ENCODE measurements around the gene VCAN. TPM values are rescaled to one million over a fixed set of nuclear protein-coding genes. Genes with fewer than 3 reads are reported as not detected.
A peak's percentile ranks its signal among the peaks of the same experiment; 100 is the strongest.

The VCAN gene
- polyA plus RNA-seq, 1 donor from 2014 or later, result 1,185 TPM

- H3K36me3 ChIP-seq (ENCODE audit: insufficient read depth, low read length), result peaks cover 6% of the 10 kb centered on the region
- no peak overlapping the region for H3K4me3 ChIP-seq (ENCODE audit: low read length)
- no peaks in the 10 kb centered on the region for H4K20me1 ChIP-seq (ENCODE audit: insufficient read depth)
These were observed 42.7 kb upstream of the VCAN start for GRCh38 chr5:83428890-83429289.

GRCh38 chr5:83430130-83431010 is 41.2 kb upstream of the VCAN start:
- TF ChIP-seq POLR2AphosphoS5 (IDR thresholded peaks at IDR 0.05) (no peak), TAF1 (IDR thresholded peaks at IDR 0.05; ENCODE audit: low read depth) (no peak), EZH2 (IDR thresholded peaks at IDR 0.05; ENCODE audit: borderline replicate concordance, insufficient read depth, low read length, poor library complexity, severe bottlenecking) (no peak), EP300 (conservative IDR thresholded peaks at IDR 0.05; ENCODE audit: poor library complexity, severe bottlenecking) (no peak), RAD21 (conservative IDR thresholded peaks at IDR 0.05) (peak; percentile 77), SMC3 (conservative IDR thresholded peaks at IDR 0.05; ENCODE audit: poor library complexity) (peak; percentile 77)
- TF ChIP-seq, protein P1, sequence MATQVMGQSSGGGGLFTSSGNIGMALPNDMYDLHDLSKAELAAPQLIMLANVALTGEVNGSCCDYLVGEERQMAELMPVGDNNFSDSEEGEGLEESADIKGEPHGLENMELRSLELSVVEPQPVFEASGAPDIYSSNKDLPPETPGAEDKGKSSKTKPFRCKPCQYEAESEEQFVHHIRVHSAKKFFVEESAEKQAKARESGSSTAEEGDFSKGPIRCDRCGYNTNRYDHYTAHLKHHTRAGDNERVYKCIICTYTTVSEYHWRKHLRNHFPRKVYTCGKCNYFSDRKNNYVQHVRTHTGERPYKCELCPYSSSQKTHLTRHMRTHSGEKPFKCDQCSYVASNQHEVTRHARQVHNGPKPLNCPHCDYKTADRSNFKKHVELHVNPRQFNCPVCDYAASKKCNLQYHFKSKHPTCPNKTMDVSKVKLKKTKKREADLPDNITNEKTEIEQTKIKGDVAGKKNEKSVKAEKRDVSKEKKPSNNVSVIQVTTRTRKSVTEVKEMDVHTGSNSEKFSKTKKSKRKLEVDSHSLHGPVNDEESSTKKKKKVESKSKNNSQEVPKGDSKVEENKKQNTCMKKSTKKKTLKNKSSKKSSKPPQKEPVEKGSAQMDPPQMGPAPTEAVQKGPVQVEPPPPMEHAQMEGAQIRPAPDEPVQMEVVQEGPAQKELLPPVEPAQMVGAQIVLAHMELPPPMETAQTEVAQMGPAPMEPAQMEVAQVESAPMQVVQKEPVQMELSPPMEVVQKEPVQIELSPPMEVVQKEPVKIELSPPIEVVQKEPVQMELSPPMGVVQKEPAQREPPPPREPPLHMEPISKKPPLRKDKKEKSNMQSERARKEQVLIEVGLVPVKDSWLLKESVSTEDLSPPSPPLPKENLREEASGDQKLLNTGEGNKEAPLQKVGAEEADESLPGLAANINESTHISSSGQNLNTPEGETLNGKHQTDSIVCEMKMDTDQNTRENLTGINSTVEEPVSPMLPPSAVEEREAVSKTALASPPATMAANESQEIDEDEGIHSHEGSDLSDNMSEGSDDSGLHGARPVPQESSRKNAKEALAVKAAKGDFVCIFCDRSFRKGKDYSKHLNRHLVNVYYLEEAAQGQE (IDR thresholded peaks at IDR 0.05; ENCODE audit: borderline replicate concordance), result no peak
- TF ChIP-seq, protein P2, sequence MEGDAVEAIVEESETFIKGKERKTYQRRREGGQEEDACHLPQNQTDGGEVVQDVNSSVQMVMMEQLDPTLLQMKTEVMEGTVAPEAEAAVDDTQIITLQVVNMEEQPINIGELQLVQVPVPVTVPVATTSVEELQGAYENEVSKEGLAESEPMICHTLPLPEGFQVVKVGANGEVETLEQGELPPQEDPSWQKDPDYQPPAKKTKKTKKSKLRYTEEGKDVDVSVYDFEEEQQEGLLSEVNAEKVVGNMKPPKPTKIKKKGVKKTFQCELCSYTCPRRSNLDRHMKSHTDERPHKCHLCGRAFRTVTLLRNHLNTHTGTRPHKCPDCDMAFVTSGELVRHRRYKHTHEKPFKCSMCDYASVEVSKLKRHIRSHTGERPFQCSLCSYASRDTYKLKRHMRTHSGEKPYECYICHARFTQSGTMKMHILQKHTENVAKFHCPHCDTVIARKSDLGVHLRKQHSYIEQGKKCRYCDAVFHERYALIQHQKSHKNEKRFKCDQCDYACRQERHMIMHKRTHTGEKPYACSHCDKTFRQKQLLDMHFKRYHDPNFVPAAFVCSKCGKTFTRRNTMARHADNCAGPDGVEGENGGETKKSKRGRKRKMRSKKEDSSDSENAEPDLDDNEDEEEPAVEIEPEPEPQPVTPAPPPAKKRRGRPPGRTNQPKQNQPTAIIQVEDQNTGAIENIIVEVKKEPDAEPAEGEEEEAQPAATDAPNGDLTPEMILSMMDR (IDR thresholded peaks at IDR 0.05; ENCODE audit: poor library complexity, severe bottlenecking), result peak; percentile 75
- Histone ChIP-seq H3F3A (ENCODE audit: insufficient read depth, low read length, poor library complexity, severe bottlenecking) (no peaks in the 10 kb centered on the region), H3K4me2 (ENCODE audit: low read length) (no peak overlapping the region), H3K9me2 (ENCODE audit: insufficient read depth, low read length) (no peaks in the 10 kb centered on the region), H3K27me3 (ENCODE audit: insufficient read depth, low read depth, low read length) (no peaks in the 10 kb centered on the region), H3K9me3 (ENCODE audit: low read length) (peaks cover 4% of the 10 kb centered on the region), H2AFZ (ENCODE audit: low read depth, low read length) (no peak overlapping the region), H3K79me2 (replicated peaks; ENCODE audit: insufficient read depth, low read length) (no peaks in the 10 kb centered on the region), H3K36me3 (ENCODE audit: insufficient read depth, low read length) (peaks cover 6% of the 10 kb centered on the region), H3K4me3 (ENCODE audit: low read length) (no peak overlapping the region), H3K9ac (ENCODE audit: low read length) (peak overlapping the region; percentile 4), H4K20me1 (ENCODE audit: insufficient read depth) (no peaks in the 10 kb centered on the region), H3K27ac (ENCODE audit: low read length) (peak overlapping the region; percentile 59)

More at GRCh38 chr5:83428890-83429289, 42.7 kb upstream of the VCAN start:
- no peaks in the 10 kb centered on the region for H3K9me2 ChIP-seq (ENCODE audit: insufficient read depth, low read length)
- no peak overlapping the region for H3K9ac ChIP-seq (ENCODE audit: low read length)
- H3K27me3 ChIP-seq (ENCODE audit: insufficient read depth, low read depth, low read length), result no peaks in the 10 kb centered on the region
- H2AFZ ChIP-seq (ENCODE audit: low read depth, low read length), result no peak overlapping the region
- H3K4me2 ChIP-seq (ENCODE audit: low read length), result no peak overlapping the region
- no peaks in the 10 kb centered on the region for H3K79me2 ChIP-seq (replicated peaks; ENCODE audit: insufficient read depth, low read length)
- TF ChIP-seq RAD21 (conservative IDR thresholded peaks at IDR 0.05) (no peak), EZH2 (IDR thresholded peaks at IDR 0.05; ENCODE audit: borderline replicate concordance, insufficient read depth, low read length, poor library complexity, severe bottlenecking) (no peak), POLR2AphosphoS5 (IDR thresholded peaks at IDR 0.05) (no peak), SMC3 (conservative IDR thresholded peaks at IDR 0.05; ENCODE audit: poor library complexity) (no peak), TAF1 (IDR thresholded peaks at IDR 0.05; ENCODE audit: low read depth) (no peak), EP300 (conservative IDR thresholded peaks at IDR 0.05; ENCODE audit: poor library complexity, severe bottlenecking) (no peak), MXI1 (conservative IDR thresholded peaks at IDR 0.05; ENCODE audit: poor library complexity, severe bottlenecking) (no peak)
- TF ChIP-seq, protein P2 (IDR thresholded peaks at IDR 0.05; ENCODE audit: poor library complexity, severe bottlenecking), result no peak
- TF ChIP-seq, protein P1 (IDR thresholded peaks at IDR 0.05; ENCODE audit: borderline replicate concordance), result no peak
- H3F3A ChIP-seq (ENCODE audit: insufficient read depth, low read length, poor library complexity, severe bottlenecking), result no peaks in the 10 kb centered on the region
- peaks cover 4% of the 10 kb centered on the region for H3K9me3 ChIP-seq (ENCODE audit: low read length)
- H3K27ac ChIP-seq (ENCODE audit: low read length), result no peak overlapping the region

Measured in neural cell (in vitro differentiated cells).